ENCODE measurements around the gene TGFBR2.

The TGFBR2 gene

DNA sequence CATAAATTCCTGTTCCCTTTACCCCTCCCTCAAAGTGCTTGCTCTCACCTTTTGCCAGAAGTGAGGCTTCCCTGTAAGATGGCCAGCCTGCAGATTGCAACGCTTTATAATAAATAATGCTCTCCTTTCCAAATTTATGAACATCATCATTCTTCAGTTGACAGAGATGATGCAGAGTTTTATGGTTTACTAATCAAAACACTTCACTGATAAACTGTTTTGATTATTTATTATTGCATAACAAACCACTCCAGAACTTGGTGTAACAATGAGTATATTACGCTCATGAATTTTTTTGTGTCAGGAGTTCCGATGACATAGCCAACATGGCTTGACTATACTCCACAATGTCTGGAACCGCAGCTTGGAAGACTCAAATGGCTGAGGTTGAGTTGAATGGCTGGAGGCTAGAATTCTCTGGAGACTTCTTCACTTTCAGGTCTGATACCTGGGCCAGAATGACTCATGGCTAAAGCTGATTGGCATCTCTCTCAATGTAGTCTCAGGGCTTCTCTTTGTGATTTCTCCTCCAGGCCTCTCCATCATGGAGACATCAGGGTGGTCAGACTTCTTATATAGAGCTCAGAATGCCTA, 27.3 kb upstream of the TGFBR2 start:
- DNase-seq (ENCODE audit: low spot score), result no peak
- TF ChIP-seq, protein P1, sequence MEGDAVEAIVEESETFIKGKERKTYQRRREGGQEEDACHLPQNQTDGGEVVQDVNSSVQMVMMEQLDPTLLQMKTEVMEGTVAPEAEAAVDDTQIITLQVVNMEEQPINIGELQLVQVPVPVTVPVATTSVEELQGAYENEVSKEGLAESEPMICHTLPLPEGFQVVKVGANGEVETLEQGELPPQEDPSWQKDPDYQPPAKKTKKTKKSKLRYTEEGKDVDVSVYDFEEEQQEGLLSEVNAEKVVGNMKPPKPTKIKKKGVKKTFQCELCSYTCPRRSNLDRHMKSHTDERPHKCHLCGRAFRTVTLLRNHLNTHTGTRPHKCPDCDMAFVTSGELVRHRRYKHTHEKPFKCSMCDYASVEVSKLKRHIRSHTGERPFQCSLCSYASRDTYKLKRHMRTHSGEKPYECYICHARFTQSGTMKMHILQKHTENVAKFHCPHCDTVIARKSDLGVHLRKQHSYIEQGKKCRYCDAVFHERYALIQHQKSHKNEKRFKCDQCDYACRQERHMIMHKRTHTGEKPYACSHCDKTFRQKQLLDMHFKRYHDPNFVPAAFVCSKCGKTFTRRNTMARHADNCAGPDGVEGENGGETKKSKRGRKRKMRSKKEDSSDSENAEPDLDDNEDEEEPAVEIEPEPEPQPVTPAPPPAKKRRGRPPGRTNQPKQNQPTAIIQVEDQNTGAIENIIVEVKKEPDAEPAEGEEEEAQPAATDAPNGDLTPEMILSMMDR (IDR thresholded peaks at IDR 0.05; ENCODE audit: extremely low read depth, missing control alignments), result no peak

DNA sequence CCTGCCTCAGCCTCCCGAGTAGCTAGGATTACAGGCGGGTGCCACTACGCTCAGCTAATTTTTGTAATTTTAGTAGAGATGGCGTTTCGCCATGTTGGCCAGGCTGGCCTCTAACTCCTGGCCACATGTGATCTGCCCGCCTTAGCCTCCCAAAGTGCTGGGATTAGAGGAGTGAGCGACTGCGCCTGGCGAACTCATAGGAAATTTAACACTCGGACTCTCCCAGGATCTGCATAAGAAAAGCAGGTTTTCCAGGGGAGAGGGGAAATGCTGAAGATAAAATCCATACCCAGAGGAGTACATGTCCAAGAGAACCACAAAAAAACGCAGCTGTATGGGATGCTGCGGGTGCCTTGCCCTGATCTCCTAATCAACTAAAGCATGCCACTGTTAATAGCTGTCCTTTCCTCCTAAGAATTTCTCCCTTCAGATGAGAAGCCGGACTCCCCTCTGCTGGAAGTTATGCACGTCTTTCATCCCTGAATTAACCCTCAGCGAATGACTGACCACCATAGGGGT, 25.3 kb upstream of the TGFBR2 start:
- TF ChIP-seq, protein P1 (IDR thresholded peaks at IDR 0.05; ENCODE audit: extremely low read depth, missing control alignments), result no peak
- no peak for DNase-seq (ENCODE audit: low spot score)

DNA sequence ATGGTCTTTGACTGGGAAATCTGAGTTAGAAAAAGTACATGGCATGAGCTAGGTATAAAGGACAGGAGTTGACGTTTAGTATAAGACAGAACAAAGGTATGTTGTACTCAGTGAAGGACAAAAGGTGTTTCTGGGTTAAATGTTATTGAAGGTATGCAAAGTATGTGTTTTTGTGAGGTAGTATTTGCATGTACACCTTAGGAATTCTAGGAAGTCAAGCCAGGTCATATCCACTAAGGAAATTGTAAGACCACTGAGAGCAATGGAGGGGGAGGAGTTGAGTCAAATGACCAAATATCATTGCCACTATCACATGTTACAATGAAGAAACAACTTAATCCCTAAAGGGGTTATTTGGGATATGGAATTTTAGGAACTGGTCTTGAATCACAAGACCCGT, 24.4 kb upstream of the TGFBR2 start:
- TF ChIP-seq, protein P1 (IDR thresholded peaks at IDR 0.05; ENCODE audit: extremely low read depth, missing control alignments), result no peak
- no peak for DNase-seq (ENCODE audit: low spot score)

DNA sequence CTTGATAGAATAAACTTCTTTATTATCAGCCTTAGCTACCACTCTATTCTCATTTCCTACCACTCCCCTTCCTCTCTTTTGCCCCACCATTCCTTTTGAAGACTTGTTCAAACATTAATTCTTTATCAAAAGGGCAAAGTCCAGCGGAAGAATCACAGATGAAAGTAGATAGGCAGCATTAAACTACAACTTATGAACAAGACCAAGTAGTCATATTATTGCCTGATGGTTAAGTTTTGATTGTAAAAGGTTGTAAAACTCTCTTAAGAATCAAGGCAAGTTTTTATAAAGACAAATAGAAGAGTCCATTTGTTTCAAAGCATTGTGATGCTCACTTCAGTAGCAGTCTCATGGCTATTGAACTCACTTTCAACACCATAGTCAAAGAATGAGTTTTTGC, 22.4 kb upstream of the TGFBR2 start:
- TF ChIP-seq, protein P1 (IDR thresholded peaks at IDR 0.05; ENCODE audit: extremely low read depth, missing control alignments), result no peak
- no peak for DNase-seq (ENCODE audit: low spot score)

DNA sequence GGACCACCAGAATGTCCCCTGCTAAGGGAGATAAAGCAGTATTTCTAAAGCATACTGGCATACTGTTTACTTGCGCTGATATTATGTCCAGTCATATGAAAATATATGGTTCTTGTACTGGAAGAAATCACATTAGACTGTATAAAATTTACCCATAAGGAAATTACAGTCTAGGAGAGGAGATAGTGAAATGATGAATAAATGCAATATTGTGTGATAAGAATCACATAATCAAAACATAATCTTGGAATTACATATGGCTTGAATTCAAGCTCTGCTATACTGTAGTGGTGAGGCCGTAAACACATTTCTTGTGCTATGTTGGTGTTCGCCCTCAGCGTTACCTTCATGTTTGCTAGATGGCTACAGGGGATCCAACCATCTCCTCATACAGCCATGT, 20.7 kb upstream of the TGFBR2 start:
- no peak for DNase-seq (ENCODE audit: low spot score)

DNA sequence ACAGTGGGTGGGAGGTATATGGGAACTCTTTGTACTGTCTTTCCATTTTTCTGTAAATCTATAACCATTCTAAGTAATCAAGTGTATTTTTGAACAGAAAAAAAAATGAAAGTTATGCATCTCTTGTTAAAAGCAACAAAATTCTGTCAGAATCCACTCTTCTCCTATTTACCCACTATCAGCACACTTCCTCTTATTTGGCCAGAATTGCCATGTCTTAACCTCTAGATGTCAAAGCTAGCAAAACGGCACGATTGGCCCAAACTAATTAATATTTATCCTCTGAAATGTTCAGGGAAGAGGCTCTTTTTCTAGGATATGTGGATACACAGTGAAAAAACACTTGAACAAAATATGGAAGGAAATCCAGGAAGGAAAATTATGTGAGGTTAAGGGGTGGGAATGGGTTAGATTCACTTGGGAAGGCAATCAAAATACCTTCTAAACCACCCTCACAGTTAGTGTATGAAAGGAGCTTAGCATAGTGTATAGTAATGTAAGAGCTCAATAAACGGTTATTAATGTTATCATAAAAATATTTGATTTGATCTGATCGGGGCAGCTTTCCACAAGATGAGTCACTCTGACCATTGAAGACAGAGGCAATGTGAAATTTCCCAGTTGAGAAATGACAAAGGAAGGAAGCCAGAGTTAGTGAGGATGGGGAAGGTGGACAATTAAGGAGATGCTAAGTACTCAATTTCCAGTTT, 20.1 kb upstream of the TGFBR2 start:
- DNase-seq (ENCODE audit: low spot score), result no peak
- TF ChIP-seq, protein P1 (IDR thresholded peaks at IDR 0.05; ENCODE audit: extremely low read depth, missing control alignments), result no peak

More for the DNA sequence above, 20.7 kb upstream of the TGFBR2 start:
- TF ChIP-seq, protein P1 (IDR thresholded peaks at IDR 0.05; ENCODE audit: extremely low read depth, missing control alignments), result no peak

DNA sequence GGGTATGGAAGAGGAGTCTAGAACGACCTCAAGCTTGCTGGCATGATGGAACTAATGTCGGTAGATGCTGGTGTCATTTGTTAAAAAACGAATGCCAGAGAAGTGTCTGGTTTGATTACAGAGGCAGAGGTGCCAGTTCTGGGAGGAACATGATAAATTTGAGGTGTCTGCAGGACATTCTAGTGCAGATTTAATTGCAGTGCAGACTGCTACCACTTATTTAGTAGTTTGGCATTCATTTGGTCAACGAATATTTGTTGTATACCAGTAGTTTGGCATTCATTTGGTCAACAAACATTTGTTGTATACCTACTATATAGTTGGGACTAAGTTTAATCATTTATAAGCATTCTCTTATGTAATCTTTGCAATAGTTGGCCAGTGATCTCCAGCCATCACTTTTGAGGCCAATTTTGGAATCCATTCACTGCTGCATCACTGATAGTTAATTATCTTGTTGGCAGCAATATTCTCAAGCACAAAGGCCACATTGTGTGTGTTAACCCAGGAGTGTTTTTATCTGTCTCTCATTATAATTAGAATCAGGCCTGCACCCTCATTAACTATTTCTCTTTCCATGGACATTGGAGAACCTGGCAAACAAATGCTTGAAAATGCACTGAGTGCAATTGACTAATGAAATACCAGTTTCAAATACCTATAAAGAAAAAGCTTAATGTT, 19.5 kb upstream of the TGFBR2 start:
- TF ChIP-seq, protein P1 (IDR thresholded peaks at IDR 0.05; ENCODE audit: extremely low read depth, missing control alignments), result no peak
- no peak for DNase-seq (ENCODE audit: low spot score)
